GM21367 (cell line): ENCODE results near the gene ARL15.

Experiments
- ATAC-seq: cut with Tn5 transposase; IDR thresholded peaks from one replicate; pipeline ENCODE4 v1.9.1; 2021; ENCODE audit not compliant: unreplicated experiment

Gene ARL15

GRCh38 chr5:54254482-54255198 is 55.7 kb downstream of the ARL15 start:
- ATAC-seq, result no peak

DNA sequence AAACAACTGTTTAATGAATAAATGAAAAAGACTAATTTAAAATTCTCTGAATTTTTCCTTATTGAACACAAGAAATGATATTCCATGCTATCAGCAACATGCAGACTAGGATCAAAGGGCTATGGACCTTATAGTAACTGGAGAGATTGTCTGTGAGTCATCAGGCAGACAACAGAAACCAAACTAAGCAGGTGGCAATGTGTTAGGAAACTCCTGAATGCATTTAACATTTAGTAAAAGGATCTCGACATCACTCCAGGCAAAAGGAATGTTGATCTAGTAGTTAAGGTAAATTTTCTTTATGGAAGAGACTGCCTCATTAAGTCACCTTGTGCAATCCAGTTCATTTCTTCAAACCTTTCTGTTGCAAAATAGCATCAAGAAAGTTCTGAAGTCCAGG is 58.4 kb downstream of the ARL15 start:
- ATAC-seq, result no peak

GRCh38 chr5:54249210-54250028 is 61.0 kb downstream of the ARL15 start:
- no peak for ATAC-seq

DNA sequence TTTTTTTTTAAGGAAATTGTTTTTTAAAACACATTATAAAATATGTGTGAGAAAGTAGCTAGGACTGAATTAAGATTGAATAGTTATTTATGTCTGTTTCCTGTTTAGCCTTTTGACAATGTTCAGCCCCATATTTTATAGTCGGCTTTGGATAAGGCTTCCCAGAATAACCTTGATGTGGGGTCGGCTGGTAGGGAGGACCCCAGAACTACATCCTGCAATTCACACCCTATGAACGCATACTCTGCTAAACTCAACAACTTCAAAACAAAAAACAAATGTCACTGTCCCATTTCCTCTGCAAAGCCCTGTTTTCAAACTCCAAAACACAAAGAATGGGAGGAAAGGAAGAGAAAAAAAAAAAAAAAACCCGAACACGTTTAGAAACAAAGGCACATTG is 63.1 kb downstream of the ARL15 start:
- ATAC-seq, result no peak

- ATAC-seq, result peak; percentile 53
Measured at GRCh38 chr5:54243483-54244080, 66.8 kb downstream of the ARL15 start.

DNA sequence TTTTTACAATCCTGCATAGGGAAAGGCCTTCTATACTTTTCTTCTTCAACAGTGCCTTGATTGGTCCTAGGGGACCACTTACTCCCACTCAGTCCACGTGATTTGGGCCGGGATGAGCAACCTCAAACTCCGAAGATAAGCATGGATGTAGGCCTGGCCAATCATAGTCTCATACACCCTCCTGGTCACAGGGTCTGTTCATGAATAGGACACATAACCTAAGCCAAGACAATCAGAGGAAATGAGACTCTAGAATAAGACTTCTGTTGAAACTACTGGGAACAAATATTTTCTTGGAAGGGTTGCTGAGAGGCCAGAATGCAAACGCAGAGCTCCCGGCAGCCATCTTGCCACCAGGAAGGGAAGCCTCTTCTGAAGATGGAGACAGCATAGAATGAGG is 68.1 kb downstream of the ARL15 start:
- ATAC-seq, result no peak

- no peak for ATAC-seq
Measured at GRCh38 chr5:54234304-54234933, 76.0 kb downstream of the ARL15 start.

DNA sequence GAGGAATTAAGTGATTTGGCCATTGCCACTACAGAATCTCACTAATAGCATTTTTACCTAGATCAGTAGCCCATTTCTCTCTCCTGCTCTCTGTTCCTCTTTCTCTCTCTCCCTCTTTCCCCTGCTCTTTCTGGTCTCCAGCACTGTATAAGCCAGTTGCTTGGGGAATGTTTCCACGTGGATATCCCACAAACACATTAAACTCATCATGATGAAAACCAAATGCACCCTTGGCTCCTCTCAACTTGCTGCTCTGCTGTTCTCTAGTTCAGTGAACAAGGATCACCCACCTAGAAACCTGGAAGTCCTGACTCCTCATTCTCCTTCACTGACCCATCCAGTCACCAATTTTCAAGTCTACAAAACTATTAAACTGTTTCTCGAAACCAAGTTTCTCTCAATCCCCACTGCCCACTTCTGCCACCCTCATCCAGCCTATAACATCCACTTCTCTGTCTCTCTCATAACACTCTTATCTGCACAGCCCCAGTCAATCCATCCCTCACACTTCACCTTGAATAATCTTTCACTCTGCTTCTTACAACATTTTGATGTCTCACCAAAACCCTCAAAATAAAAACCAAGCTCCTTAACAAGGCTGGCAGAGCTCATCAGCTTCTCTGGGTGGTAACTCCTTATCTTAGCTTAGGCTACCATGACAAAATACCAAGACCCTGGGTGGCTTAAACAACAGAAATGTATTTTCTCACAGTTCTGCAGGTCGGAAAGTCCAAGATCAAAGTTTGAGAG is 79.3 kb downstream of the ARL15 start:
- ATAC-seq, result no peak

- ATAC-seq, result peak; percentile 92
Measured at GRCh38 chr5:54229041-54229780, 81.2 kb downstream of the ARL15 start.

DNA sequence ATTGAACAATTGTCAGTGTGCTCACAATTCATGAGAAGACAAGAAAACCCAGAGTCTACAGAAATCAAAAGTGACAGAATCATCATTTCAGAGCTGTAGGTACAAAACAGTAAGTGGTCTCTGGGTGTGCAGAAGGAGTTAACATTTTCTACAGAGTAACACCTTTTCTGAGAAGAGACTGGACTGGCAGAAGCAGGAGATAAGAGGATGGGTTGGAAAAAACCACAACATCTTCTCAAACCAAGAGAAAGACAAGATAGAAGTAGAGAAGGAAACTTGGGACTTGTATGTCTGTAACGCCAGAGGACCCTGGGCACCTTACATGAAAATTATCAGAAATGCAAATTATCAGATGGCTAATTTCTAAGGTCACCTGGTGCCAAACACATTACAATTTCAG is 82.6 kb downstream of the ARL15 start:
- ATAC-seq, result no peak

DNA sequence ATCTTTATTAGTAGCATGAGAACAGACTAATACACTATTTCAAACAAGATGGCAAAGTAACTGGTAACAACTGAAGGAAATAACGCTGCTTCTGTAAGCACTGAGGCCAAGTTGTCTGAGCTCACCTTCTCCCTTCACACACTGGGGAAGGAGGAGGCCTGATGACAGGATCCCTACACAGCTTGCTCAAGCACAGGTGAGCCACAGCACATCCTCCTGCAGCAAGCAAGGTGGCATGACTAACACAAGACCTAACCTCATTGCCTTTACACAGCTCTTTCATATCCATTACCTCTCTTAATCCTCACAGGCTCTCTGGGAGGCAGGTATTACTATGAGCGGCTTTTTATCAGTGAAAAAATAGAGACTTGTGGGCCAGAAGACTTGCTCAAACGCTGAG is 83.3 kb downstream of the ARL15 start:
- ATAC-seq, result no peak

- no peak for ATAC-seq
Measured at GRCh38 chr5:54226215-54226614, 84.2 kb downstream of the ARL15 start.

- ATAC-seq, result no peak
Measured at GRCh38 chr5:54224103-54224826, 86.1 kb downstream of the ARL15 start.

DNA sequence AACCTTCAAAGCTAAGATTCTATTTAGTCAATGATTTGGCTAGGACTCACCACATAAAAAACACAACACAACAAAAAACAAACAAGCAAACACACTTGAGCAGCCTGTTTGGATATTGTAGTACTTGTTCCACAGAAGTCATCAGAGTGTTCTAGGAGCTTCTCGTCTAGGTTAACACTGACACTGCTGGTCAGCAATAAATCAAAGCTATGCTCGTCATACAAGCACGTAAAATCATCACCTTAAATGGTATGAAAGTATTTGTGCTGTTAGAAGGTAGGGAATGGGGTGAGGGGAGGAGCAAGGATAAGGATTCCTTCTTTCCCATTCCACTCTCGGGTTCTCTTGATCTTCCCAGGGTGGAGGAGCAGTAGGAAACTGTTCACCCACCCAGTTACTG is 88.0 kb downstream of the ARL15 start:
- ATAC-seq, result no peak

GRCh38 chr5:54221135-54221534 is 89.2 kb downstream of the ARL15 start:
- ATAC-seq, result no peak

GRCh38 chr5:54220230-54221040 is 89.9 kb downstream of the ARL15 start:
- ATAC-seq, result no peak

GRCh38 chr5:54217826-54218503 is 92.4 kb downstream of the ARL15 start:
- no peak for ATAC-seq

DNA sequence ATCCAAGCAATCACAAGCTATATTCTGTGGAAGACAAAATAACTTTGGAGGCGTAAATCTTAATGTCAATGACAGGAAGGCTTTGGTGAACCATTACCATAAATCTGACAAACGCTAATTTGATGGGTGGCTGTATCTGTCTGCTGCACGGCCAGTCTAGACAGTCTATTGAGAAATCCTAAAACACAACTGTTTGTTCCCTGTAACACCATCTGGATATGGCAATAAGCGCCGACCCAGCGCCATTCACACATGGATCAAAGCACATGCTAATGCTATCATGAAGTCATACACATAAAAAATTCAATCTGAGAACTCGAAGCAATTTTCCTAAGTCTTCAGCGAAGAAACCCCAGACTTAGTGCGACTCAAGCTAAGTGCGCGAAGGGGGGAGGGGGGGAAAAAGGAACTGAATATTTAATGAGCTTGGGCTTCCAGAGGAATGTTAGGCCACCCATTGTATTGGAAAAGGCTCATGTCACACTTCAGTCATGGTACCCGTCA is 95.1 kb downstream of the ARL15 start:
- no peak for ATAC-seq
